Osteoblast (primary cell): ENCODE results near the gene ZNF804A. TPM values are rescaled to one million over a fixed set of nuclear protein-coding genes. Genes with fewer than 3 reads are reported as not detected.

Source experiments
- DNase-seq: peaks from one replicate; pipeline ENCODE4 v3.0.0; 2011; ENCODE audit warnings: low spot score, mixed read lengths; ENCODE audit not compliant: insufficient read length; ENCODE audit errors: missing footprints
- H2AFZ ChIP-seq: 2 replicates; pipeline ENCODE4 v1.6.0; 2011; ENCODE audit warnings: mild to moderate bottlenecking, low read length
- H3K27ac ChIP-seq: 2 replicates; pipeline ENCODE4 v1.5.1; 2011; ENCODE audit warnings: mild to moderate bottlenecking, low read depth, low read length, moderate library complexity
- H3K27me3 ChIP-seq: 2 replicates; pipeline ENCODE4 v1.6.0; 2012; ENCODE audit warnings: mild to moderate bottlenecking, control low read depth, inconsistent platforms, low read length, moderate library complexity; ENCODE audit not compliant: insufficient read depth
- H3K36me3 ChIP-seq: 2 replicates; pipeline ENCODE4 v1.5.1; 2011; ENCODE audit warnings: mild to moderate bottlenecking, low read length, control low read depth, moderate library complexity; ENCODE audit not compliant: insufficient read depth
- H3K4me1 ChIP-seq: 2 replicates; pipeline ENCODE4 v1.5.1; 2011; ENCODE audit warnings: mild to moderate bottlenecking, low read length, control low read depth, moderate library complexity; ENCODE audit not compliant: insufficient read depth
- H3K4me2 ChIP-seq: 2 replicates; pipeline ENCODE4 v1.6.0; 2011; ENCODE audit warnings: mild to moderate bottlenecking, low read length; ENCODE audit not compliant: insufficient read depth
- H3K4me3 ChIP-seq: fragments of 200-600 bp; sonication (generic); 3 replicates; pipeline ENCODE4 v1.5.1; 2012; ENCODE audit warnings: mild to moderate bottlenecking, low read length, inconsistent platforms; ENCODE audit not compliant: insufficient read depth
- H3K79me2 ChIP-seq: 2 replicates; pipeline ENCODE4 v1.6.0; 2012; ENCODE audit warnings: mild to moderate bottlenecking, low read length, control low read depth, inconsistent platforms; ENCODE audit not compliant: insufficient read depth
- H3K9me3 ChIP-seq: 2 replicates; pipeline ENCODE4 v1.5.1; 2011; ENCODE audit warnings: low read depth, low read length, control low read depth
- H4K20me1 ChIP-seq: 2 replicates; pipeline ENCODE4 v1.6.0; 2012; ENCODE audit warnings: mild to moderate bottlenecking, low read length, control low read depth; ENCODE audit not compliant: insufficient read depth
- total RNA-seq: library from RNA; depleted of rRNA; stranded (reverse); fragments of >200 nt; gene quantifications from 2 replicates; pipeline ENCODE4 v1.2.3, GENCODE V29; 2012
- TF ChIP-seq, protein P1 (sequence below): IDR thresholded peaks from 2 replicates; pipeline ENCODE4 v1.5.1; 2011; ENCODE audit warnings: mild to moderate bottlenecking, low read depth, low read length, moderate library complexity; ENCODE audit errors: extremely low read depth

The ZNF804A gene
- total RNA-seq, 1 donor = not detected

DNA sequence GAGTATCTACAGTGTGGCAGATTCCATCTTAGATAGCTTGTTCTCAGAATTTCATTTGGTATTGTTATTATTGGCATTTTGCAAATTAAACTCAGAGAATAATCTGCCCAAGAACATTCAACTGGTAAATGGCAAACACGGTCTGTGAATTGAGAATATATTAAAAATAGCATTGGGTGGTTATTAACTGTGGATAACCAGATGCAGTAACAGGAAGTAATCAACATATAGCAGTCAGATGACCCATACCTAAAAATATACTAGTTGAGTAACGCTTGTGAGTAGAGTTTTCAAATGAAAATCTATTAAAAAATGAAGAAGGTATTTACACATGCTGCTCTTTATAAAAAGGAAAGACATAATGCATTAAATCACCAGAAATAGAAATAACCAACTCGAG is 129.5 kb downstream of the ZNF804A start:
- Histone ChIP-seq H3K27me3 (no peaks in the 10 kb centered on the region), H3K36me3 (no peaks in the 10 kb centered on the region), H3K4me1 (no peaks in the 10 kb centered on the region), H4K20me1 (no peaks in the 10 kb centered on the region), H3K4me2 (no peak overlapping the region), H3K27ac (no peak overlapping the region), H3K79me2 (no peaks in the 10 kb centered on the region), H2AFZ (no peak overlapping the region), H3K9me3 (no peaks in the 10 kb centered on the region), H3K4me3 (no peak overlapping the region)
- DNase-seq = no peak
- TF ChIP-seq, protein P1, sequence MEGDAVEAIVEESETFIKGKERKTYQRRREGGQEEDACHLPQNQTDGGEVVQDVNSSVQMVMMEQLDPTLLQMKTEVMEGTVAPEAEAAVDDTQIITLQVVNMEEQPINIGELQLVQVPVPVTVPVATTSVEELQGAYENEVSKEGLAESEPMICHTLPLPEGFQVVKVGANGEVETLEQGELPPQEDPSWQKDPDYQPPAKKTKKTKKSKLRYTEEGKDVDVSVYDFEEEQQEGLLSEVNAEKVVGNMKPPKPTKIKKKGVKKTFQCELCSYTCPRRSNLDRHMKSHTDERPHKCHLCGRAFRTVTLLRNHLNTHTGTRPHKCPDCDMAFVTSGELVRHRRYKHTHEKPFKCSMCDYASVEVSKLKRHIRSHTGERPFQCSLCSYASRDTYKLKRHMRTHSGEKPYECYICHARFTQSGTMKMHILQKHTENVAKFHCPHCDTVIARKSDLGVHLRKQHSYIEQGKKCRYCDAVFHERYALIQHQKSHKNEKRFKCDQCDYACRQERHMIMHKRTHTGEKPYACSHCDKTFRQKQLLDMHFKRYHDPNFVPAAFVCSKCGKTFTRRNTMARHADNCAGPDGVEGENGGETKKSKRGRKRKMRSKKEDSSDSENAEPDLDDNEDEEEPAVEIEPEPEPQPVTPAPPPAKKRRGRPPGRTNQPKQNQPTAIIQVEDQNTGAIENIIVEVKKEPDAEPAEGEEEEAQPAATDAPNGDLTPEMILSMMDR = no peak

DNA sequence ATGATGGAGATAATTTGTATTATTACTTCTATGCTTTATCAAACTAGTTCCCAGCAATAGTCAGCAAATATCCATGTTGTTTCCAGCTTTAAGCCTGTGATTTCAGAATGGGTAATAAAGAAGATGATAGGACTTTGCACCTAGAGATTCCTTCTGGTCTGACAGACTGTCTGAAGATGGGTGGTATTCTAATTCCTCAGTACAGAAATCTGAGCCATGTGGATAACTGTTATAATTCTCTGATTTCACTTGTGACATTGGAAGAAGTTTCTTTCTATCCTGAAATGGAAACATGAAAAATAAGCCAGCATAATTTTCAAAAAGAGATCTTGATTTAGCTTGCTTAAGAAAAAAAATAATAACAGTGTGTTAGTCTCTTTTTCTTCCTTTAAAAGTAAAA is 130.1 kb downstream of the ZNF804A start:
- DNase-seq = no peak
- TF ChIP-seq, protein P1 = no peak

DNA sequence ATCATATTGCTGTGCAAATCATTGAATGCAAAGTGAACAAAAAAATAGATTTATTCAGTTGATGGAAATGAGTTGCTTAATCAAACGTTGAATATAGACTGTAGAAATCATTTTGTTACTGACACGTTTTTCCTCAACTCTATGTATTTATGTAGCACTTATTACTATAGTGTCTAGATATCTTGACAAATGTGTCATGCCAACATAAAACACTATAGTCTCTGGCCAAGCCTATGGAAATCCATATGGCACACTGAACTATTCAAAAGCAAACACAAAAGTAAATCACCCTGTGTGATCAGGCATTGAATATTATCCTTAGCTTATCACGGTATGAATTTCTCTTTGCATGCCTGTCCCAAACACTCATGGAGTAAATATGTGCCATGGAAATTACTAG is 131.3 kb downstream of the ZNF804A start:
- Histone ChIP-seq H3K9me3 (no peaks in the 10 kb centered on the region), H3K27me3 (no peaks in the 10 kb centered on the region), H3K79me2 (no peaks in the 10 kb centered on the region), H3K4me3 (no peak overlapping the region), H3K36me3 (no peaks in the 10 kb centered on the region), H4K20me1 (no peaks in the 10 kb centered on the region), H2AFZ (no peak overlapping the region), H3K4me1 (no peaks in the 10 kb centered on the region), H3K27ac (no peak overlapping the region), H3K4me2 (no peak overlapping the region)
- DNase-seq = no peak
- TF ChIP-seq, protein P1 = no peak

More for the DNA sequence above, 130.1 kb downstream of the ZNF804A start:
- H2AFZ ChIP-seq = no peak overlapping the region
- H3K36me3 ChIP-seq = no peaks in the 10 kb centered on the region
- H3K27me3 ChIP-seq = no peaks in the 10 kb centered on the region
- H4K20me1 ChIP-seq = no peaks in the 10 kb centered on the region
- no peaks in the 10 kb centered on the region for H3K9me3 ChIP-seq
- H3K4me1 ChIP-seq = no peaks in the 10 kb centered on the region
- H3K4me2 ChIP-seq = no peak overlapping the region
- H3K27ac ChIP-seq = no peak overlapping the region
- no peak overlapping the region for H3K4me3 ChIP-seq
- no peaks in the 10 kb centered on the region for H3K79me2 ChIP-seq

DNA sequence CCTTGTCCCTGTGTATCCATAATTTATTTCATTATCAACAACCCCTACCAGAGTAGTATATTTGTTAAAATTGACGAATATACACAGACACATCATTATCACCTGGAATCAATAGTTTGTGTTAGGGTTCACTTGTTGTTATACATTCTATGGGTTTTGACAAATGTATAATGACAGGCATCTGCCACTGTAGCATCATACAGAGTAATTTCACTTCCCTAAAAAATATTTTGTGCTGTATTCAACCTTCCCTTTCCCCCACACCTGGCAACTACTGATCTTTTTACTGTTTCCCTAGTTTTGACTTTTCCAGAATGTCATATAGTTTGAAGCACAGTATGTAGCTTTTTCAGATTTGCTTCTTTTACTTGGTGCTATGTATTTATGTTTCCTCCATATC is 132.0 kb downstream of the ZNF804A start:
- H3K4me1 ChIP-seq = no peaks in the 10 kb centered on the region
- H2AFZ ChIP-seq = no peak overlapping the region
- no peaks in the 10 kb centered on the region for H3K9me3 ChIP-seq
- H3K36me3 ChIP-seq = no peaks in the 10 kb centered on the region
- H3K27ac ChIP-seq = no peak overlapping the region
- no peaks in the 10 kb centered on the region for H3K79me2 ChIP-seq
- TF ChIP-seq, protein P1 = no peak
- no peak overlapping the region for H3K4me3 ChIP-seq
- DNase-seq = no peak
- no peak overlapping the region for H3K4me2 ChIP-seq
- H4K20me1 ChIP-seq = no peaks in the 10 kb centered on the region
- no peaks in the 10 kb centered on the region for H3K27me3 ChIP-seq
